ACHN (cell line): ENCODE results near the gene ABR.

Experiments used
- DNase-seq: peaks from one replicate; pipeline ENCODE4 v3.0.0-alpha.2; 2015
- in situ Hi-C: cut with HindIII; loops from 2 replicates; pipeline ENCODE4 v1.10.0; 2017; ENCODE audit warnings: low sequenced_read_pairs, low pct_ligation_motif_present, low pct_unique_long_range_greater_than_20kb

Gene ABR

DNA sequence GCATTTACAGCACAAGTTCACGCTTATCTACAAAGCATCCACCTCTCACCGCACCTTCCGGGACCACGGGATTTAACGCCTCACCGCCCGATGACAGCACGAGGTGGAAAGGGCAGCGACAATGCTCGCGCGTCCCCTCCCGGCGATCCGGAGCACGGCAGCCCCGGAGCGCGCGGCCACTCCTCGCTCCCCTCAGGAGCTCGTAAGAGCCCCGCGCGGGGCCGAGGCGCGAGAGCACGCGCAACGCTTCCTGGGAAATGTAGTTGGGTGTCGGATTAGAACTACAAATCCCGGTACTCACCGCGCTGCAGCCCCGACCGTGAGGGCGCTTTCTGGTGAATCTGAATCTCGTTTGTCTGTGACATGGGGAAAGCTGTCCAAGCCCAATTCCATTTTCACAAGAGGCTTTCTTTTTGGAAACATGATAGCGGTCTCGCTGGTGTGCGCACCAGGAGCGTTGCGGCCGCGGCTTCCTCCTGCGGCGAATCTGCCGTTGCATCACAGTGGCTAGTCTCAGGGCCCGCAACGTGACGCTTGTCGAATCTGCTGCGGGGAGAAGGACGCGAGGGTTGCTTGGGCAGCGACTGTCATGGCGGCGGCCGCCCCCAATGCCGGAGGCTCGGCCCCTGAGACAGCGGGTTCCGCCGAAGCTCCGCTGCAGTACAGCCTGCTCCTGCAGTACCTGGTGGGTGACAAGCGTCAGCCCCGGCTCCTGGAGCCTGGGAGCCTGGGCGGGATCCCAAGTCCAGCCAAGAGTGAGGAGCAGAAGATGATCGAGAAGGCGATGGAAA is 183.0 kb downstream of the ABR start, which contains the start of gene TIMM22:
Gene TIMM22, plus strand, starts transcription at position 576 of the 791 bp plus-strand sequence. Its CDS starts 14 bp downstream, at position 590.
- in situ Hi-C loops = loop anchor here (25.0 kb wide), 1 partner anchor 209 kb away; the partner anchor contains the start of genes GLOD4 and MRM3
- DNase-seq = peak; percentile 99

DNA sequence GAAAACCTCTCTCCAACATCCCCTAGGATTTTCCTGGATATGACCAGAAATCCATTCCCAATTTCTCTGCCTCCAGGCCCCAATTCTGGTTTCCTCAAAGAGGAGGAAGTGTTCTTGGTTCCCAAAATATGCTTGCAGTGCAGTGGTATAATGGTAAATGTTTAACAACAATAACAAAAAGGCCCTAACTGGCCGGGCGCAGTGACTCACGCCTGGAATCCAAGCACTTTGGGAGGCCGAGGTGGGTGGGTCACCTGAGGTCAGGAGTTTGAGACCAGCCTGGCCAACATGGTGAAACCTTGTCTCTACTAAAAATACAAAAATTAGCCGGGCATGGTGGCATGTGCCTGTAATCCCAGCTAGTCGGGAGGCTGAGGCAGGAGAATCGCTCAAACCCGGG is 184.5 kb downstream of the ABR start:
- in situ Hi-C loops = loop anchor here (25.0 kb wide), 1 partner anchor 208 kb away; the partner anchor contains the start of genes GLOD4 and MRM3
- peak; percentile 58 for DNase-seq

DNA sequence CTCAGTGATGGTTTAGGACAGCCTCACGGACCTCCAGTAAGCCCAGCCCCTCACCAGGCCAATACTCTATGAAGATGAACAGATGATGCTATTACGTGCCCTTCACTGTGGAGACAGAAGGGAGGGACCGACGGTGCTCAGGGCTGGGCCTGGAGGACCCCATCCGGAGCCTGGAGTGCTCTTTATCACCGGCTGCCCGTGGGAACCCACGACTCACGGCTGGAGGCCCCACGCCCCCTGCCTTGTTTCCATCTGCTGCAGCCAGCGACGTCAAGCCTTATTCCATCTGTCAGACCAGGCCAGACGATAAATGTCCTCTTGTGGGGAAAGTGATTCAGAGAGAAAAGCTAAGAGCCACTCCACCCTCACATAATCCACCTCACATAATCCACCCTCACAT is 186.8 kb downstream of the ABR start:
- DNase-seq = no peak
- in situ Hi-C loops = loop anchor here (25.0 kb wide), 1 partner anchor 206 kb away; the partner anchor contains the start of genes GLOD4 and MRM3

DNA sequence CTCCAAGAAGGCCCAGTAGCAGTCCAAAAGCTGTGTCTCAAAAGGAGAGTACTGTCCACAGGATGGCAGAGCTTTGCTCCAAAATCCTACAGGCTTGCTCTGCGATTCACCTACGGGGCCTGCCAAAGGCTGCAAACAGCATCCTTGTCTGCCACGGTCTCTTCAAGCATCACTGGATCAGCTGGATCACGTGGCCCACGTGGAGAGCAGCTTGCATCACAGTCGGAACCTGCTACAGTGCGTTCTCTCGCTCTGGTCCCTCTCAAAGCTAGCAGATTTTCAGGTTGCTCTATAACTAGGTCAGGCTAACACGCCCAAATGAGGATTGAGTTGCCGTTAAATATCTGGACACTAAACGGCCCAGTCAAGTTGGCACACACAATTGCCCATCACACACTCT is 191.2 kb downstream of the ABR start:
- in situ Hi-C loops = loop anchor here (25.0 kb wide), 1 partner anchor 201 kb away; the partner anchor contains the start of genes GLOD4 and MRM3

DNA sequence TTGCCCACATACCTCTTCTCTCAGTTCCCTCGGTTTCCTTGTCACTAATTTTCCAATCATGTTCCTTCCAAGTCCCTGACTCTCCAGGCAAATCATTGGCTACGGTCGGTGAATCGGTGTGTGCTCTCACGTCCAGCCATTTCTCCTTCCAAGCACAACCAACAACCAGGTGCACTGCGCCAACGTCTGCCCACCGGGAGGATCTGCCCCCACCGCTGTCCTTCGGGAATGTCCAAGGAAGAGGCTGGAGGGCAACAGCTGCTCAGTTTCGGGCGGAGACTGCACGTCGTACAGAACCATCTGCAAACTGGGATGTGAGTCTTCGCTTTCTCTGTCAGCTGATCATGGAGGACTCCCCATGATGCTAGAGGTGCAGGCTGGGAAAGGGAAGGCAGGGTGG is 191.8 kb downstream of the ABR start:
- no peak for DNase-seq
- in situ Hi-C loops = loop anchor here (25.0 kb wide), 1 partner anchor 201 kb away; the partner anchor contains the start of genes GLOD4 and MRM3

More for the DNA sequence above, 191.2 kb downstream of the ABR start:
- DNase-seq = no peak

DNA sequence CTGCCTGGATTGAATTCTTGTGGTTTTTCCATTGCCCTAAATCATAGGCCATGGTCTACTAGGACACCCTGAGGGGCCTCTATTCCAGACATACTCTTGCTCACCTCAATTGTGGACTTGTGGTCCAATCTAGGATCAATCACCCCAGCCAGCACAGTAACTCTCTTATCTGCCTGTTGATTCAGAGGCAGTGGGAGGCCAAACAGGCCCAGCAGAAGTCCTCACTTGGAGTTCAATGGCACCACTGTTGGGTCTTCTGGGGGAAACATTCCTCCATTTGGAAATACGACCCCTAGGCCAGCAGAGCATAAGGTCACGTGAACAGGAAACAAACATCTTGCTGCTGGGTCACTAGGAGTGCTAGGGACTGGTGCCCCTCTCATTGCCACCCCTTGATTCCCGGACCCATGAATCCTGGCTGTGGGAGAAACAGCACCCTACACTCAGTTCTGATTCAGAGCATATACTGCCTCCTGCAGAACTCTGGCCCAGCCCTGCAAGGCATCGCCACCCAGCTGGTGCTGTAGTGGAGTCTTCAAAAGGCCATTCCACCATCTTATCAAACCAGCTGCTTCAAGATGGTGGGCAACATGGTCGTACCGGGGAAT is 193.4 kb downstream of the ABR start:
- DNase-seq = no peak
- in situ Hi-C loops = loop anchor here (25.0 kb wide), 1 partner anchor 199 kb away; the partner anchor contains the start of genes GLOD4 and MRM3

DNA sequence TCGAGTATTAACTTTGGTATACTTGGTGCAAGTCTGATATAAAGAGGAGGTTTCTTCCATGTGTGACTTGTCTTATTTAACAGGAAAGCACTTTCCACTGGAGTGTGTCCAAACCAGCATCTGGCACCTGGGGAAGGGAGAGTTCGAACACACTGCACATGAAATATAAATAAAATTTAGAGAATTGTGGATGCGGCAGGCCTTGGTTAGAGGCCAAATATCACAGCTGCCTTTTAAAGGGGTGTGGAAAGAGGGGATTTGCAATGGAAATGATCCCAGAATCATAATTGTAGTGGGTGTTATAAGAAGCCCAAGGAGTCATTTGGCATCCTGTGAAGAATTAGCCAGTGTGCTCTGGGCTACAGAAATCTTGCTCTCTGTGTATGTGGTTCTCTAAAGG is 195.9 kb downstream of the ABR start:
- in situ Hi-C loops = loop anchor here (25.0 kb wide), 1 partner anchor 197 kb away; the partner anchor contains the start of genes GLOD4 and MRM3

DNA sequence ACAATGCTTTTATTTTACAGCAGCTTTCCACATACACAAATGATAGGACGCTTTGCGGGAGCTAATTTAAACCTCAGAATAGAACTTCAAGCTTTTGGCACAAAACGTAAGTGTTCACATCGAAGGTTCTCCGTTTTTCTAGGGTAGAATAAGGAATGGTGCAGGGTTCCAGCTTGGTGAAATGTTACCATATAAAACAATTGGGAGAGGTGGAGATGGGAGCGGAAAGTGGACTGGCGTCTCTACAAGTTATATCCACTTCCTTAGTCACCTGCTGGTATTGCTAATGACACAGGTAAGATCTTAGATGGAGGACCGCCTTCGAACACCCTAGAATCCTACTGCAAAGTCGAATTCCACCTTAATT is 198.5 kb downstream of the ABR start:
- no peak for DNase-seq
- in situ Hi-C loops = loop anchor here (25.0 kb wide), 1 partner anchor 194 kb away; the partner anchor contains the start of genes GLOD4 and MRM3

More for the DNA sequence above, 195.9 kb downstream of the ABR start:
- no peak for DNase-seq

DNA sequence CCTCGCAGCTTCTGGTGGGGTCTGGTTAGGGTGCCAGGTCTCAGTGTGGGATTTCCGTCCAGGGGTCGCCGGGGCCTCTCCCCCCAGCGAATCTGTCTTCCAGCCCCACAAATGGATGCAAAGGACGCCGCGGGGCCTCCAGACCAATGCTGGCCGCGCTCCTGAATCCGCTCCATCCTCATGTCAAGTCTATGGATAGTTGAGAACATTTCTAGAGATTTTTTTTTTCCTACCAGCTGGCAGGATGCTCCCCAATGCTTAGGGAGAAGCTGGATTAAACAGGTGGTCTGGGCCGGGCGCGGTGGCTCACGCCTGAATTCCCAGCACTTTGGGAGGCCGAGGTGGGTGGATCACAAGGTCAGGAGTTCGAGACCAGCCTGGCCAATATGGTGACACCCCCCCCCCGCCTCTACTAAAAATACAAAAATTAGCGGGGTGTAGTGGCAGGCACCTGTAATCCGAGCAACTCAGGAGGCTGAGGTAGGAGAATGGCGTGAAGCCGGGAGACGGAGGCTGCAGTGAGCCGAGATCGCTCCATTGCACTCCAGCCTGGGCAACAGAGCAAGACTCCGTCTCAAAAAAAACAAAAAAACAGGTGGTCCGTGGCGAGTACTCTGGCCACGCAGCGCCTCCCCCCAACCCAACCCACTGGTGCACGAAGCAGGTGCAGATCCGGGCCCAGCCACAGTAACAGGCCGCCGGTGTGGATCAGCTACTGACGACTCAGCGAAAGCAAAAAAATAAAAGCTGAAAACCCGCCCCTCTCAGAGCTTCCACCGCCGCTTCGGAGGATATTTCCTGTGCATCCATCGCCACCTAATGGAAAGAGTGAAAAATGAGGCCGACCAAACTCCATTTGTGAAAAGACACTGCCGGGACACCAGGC is 199.1 kb downstream of the ABR start:
- peak; percentile 94 for DNase-seq
- in situ Hi-C loops = loop anchor here (25.0 kb wide), 1 partner anchor 193 kb away; the partner anchor contains the start of genes GLOD4 and MRM3

DNA sequence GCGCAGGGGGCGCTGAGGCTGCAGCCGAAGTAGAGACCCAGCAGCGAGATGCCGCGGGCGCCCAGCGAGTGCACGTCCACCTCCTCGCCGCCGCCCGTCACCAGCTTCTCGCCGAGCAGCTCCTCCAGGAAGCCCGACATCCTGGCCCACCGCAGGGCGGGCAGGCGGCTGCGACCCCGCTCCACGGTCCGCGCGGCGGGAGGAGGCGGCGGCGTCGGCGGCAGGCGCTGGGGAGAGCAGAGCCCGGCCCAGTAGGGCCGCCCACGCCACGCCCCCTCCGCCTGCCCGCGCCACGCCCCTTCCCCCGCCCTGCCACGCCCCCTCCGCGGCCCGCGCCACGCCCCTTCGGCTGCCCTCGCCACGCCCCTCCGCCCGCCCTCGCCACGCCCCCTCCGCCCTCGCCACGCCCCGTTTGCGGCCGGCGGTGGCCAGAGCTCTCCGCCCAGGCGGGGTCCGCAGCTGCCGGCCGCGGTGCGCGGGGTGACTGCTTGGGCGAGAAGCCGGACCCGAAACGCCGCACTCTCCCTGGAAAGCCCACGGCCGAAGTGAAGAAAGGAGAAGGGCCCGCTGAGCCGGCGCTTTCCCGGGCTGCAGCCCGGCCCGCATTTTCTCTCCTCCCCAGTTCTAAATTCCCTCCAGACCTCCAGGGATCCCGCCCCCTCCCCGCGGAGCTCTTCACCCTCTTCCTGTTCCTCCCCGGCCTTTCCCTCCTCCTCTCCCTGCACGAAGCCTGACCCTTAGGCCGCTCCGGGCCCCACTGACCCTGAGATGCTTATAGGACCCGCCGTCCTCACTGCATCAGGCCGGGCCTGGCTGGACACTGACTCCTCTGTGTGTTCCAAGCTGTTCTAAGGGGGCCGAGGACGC is 200.0 kb downstream of the ABR start, which contains the start of gene NXN:
Gene NXN, minus strand, starts transcription at position 238 of the 867 bp plus-strand sequence.
- peak; percentile 71 for DNase-seq
- in situ Hi-C loops = loop anchor here (25.0 kb wide), 1 partner anchor 192 kb away; the partner anchor contains the start of genes GLOD4 and MRM3

DNA sequence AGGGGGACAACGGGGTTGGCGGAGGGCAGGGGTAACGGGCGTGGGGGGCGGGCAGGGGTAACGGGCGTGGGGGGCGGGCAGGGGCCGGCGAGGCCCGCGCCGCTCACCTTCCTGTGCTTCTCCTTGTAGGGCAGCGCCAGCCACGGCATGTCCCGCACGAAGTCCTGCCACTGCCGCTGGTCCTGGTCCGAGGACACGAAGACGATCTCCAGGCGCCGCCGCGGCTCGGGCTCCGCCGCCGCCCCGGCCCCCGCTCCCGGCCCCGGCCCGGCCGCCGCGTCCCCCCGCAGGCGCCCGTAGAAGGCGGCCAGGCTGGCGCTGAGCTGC is 200.6 kb downstream of the ABR start:
- DNase-seq = no peak
- in situ Hi-C loops = loop anchor here (25.0 kb wide), 1 partner anchor 192 kb away; the partner anchor contains the start of genes GLOD4 and MRM3

DNA sequence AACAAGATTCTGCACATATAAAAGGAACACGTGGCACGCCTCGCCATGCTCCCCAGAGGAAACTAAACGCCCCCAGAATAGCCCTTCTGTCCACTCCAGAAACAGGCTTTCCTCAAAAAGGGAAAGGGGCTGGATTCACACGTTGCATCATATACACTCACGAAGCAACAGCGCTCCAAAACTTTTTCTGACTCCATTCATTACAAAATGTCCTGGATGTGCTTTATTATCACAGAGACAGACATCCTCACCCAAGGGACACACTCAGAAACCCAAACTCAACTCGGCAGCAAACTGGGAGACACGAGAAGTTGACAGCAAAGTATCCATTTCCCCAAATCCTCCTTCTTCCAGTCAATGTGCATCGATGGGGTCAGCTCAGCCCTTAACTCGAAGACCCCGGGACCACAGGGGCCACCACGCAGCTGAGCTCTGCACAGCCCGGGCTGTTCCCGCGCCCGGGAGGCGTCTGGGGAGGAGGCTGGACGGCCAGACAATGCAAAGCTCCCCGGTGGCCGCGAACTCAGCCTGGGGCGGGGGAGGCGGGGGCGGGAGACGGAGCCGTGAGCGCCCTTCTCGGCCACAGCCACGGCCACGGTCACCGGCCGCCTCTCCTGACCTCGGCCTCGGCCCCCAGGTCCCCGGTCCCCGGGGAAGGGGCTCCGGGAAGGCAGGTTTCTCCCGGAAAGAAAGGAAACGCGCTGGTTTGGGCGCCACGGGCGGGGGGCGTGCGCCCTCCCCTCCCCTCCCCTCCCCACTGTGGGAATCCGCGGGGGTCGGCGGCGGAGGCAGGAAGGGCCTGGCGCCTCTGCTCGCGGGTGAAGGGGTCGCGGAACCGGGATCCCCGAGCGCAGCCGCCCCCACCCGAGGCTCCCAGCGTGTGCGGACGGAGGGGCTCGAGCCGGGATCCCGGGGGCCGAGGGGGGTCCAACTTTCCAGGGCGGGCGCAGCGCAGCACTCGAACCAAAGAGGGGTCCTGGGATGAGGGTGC is 201.4 kb downstream of the ABR start:
- DNase-seq = no peak
- in situ Hi-C loops = loop anchor here (25.0 kb wide), 1 partner anchor 191 kb away; the partner anchor contains the start of genes GLOD4 and MRM3

DNA sequence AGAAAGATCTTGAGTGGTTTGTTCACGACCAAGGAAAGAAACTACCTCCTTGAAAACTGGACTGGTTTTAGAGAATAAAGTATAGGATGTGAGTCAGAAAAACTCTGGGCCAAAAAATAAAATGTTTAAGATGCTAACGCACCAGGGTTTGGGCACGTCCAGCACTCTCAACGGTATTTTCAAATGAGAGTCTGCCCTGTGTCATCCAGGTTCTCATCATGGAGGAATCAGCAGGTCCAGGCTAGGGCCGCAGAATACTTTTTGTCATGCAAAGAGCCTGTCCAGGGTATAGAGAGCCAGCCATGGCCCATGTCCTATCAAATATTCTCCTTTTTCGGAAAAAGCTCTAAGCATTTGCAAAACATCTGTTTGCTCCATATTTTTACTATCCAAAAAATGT is 202.6 kb downstream of the ABR start:
- in situ Hi-C loops = loop anchor here (25.0 kb wide), 1 partner anchor 190 kb away; the partner anchor contains the start of genes GLOD4 and MRM3
- DNase-seq = no peak

DNA sequence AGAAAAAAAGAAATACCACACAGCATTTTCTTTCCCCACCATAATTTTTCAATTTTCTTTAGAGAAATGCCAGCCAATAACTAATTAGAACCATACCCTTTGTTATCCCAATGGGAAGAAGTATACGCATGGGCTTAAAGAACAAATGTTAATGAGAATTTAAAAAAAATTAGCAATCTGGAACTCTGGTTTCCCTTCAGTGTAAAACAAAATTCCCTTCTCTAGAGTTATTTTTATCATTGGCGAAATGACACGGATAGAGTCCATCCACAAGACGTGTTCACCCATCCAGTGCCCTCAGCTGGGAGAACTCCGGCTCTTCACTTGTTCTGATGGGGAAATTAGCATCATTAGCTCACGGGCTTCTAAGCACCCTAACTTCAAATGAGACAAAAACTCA is 203.5 kb downstream of the ABR start:
- in situ Hi-C loops = loop anchor here (25.0 kb wide), 1 partner anchor 189 kb away; the partner anchor contains the start of genes GLOD4 and MRM3
- no peak for DNase-seq

DNA sequence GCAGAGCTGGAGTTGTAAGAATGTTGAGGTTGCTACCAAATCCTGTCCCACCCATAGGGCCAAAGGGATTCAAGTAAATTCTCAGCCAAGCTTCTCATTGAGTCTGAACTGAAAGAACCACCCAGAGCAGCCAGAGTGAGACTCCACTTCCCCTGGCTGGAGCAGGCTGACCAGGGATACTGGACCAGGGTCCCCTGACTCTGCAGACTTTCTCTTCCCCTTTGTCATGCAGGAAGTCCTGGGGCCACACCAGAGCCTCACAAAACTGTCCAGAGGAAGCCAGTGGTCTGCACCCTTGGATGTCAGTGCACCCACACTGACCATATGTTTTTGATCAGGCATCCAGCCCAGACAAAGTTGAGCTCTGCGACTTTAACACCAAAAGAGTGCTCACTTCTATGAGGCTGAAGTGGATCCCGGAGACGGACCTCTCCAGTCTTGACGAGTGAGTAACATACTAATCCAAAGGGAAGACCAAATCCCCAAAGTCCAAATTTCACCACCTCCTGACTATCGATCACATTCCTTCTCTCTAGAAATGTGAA is 204.3 kb downstream of the ABR start:
- no peak for DNase-seq
- in situ Hi-C loops = loop anchor here (25.0 kb wide), 1 partner anchor 188 kb away; the partner anchor contains the start of genes GLOD4 and MRM3
